H1 (cell line): ENCODE data around the gene LARP4B. TPM values are rescaled to one million over a fixed set of nuclear protein-coding genes. Genes with fewer than 3 reads are reported as not detected.

Experiments
- CTCF ChIA-PET: fragments of 300-600 bp; sonication (Branson Sonifier 250); formaldehyde crosslinking; loops from one replicate; lab custom pipeline; 2021; ENCODE audit not compliant: partially characterized antibody; lab: Charles Lee
- POLR2A ChIA-PET: fragments of 300-600 bp; sonication (Branson Sonifier 250); formaldehyde crosslinking; loops from one replicate; lab custom pipeline; 2021; ENCODE audit warnings: inconsistent platforms; ENCODE audit not compliant: partially characterized antibody; lab: Charles Lee
- DNase-seq, 2 experiments: peaks; one replicate each; pipeline versions ENCODE4 v3.0.0 to v3.0.0-alpha.2; 2010 to 2022; ENCODE audit warnings: low spot score in 2 of 2, low read depth in 1 of 2, mixed read lengths in 1 of 2
- FAIRE-seq: peaks from 2 replicates; lab custom pipeline; 2011; peaks lifted over from hg19 to GRCh38; lab: Jason Lieb, UNC
- H2AFZ ChIP-seq: 2 replicates; pipeline ENCODE4 v1.8.1; 2012; ENCODE audit warnings: low read length, inconsistent platforms
- H2AK5ac ChIP-seq: 2 replicates; pipeline ENCODE4 v1.6.1; 2013; ENCODE audit warnings: low read depth, low read length
- H2BK120ac ChIP-seq: replicated peaks from 2 replicates; pipeline ENCODE3; 2013; ENCODE audit warnings: low read depth, low read length, inconsistent platforms
- H2BK12ac ChIP-seq: 2 replicates; pipeline ENCODE4 v1.6.1; 2013; ENCODE audit warnings: low read depth, low read length
- H2BK15ac ChIP-seq: 2 replicates; pipeline ENCODE4 v1.6.1; 2013; ENCODE audit warnings: low read length
- H2BK20ac ChIP-seq: 2 replicates; pipeline ENCODE4 v1.6.1; 2013; ENCODE audit warnings: low read length
- H2BK5ac ChIP-seq: 2 replicates; pipeline ENCODE4 v1.6.1; 2013; ENCODE audit warnings: low read depth, low read length
- H3K14ac ChIP-seq: 2 replicates; pipeline ENCODE4 v1.6.1; 2013; ENCODE audit warnings: inconsistent platforms; ENCODE audit not compliant: insufficient read length
- H3K18ac ChIP-seq: 2 replicates; pipeline ENCODE4 v1.6.1; 2013; ENCODE audit warnings: low read length; ENCODE audit errors: extremely low read depth
- H3K23ac ChIP-seq: 2 replicates; pipeline ENCODE4 v1.6.1; 2013; ENCODE audit warnings: inconsistent platforms; ENCODE audit not compliant: insufficient read length
- H3K23me2 ChIP-seq: 2 replicates; pipeline ENCODE4 v1.6.1; 2013; ENCODE audit warnings: low read depth, low read length
- H3K27ac ChIP-seq: 2 replicates; pipeline ENCODE4 v1.6.1; 2011; ENCODE audit warnings: low read depth, low read length, inconsistent platforms
- H3K27me3 ChIP-seq, 4 experiments: replicated peaks in 1 of 4; 1 replicate in 1 of 4; 2 replicates in 3 of 4; pipeline versions ENCODE4 v1.6.1 to v1.8.1; 2011 to 2013; ENCODE audit warnings: low read length in 3 of 4, mild to moderate bottlenecking in 3 of 4, inconsistent platforms in 2 of 4, mixed read lengths in 2 of 4, moderate library complexity in 1 of 4; ENCODE audit not compliant: control insufficient read depth in 3 of 4, insufficient read depth in 3 of 4; ENCODE audit errors: extremely low read depth in 1 of 4
- H3K36me3 ChIP-seq, 4 experiments: 2 replicates each; pipeline versions ENCODE4 v1.6.1 to v1.8.1; 2011 to 2013; ENCODE audit warnings: mild to moderate bottlenecking in 4 of 4, low read length in 3 of 4, moderate library complexity in 2 of 4, control low read depth in 1 of 4, inconsistent platforms in 1 of 4; ENCODE audit not compliant: insufficient read depth in 4 of 4, control insufficient read depth in 2 of 4
- H3K4ac ChIP-seq: replicated peaks from 2 replicates; pipeline ENCODE3; 2013; ENCODE audit warnings: low read length, low read depth, mixed read lengths, inconsistent platforms; ENCODE audit not compliant: insufficient read length
- H3K4me1 ChIP-seq, 4 experiments: replicated peaks in 1 of 4; 1 replicate in 1 of 4; 2 replicates in 3 of 4; pipeline versions ENCODE4 v1.6.1 to v1.8.1; 2011 to 2013; ENCODE audit warnings: low read length in 3 of 4, inconsistent platforms in 2 of 4, mixed read lengths in 1 of 4; ENCODE audit not compliant: insufficient read depth in 4 of 4, control insufficient read depth in 3 of 4
- H3K4me2 ChIP-seq, 2 experiments: 2 replicates each; pipeline versions ENCODE4 v1.6.1 to v1.8.1; 2011 to 2013; ENCODE audit warnings: low read depth in 2 of 2, low read length in 2 of 2, control low read depth in 1 of 2, inconsistent platforms in 1 of 2, mild to moderate bottlenecking in 1 of 2; ENCODE audit not compliant: insufficient read depth in 1 of 2
- H3K4me3 ChIP-seq, 4 experiments: fragments of 200-600, 300-600 bp in 1 of 4; sonication (generic), shearing (Covaris generic), sonication (Bioruptor Twin) in 1 of 4; 2 replicates each; pipeline versions ENCODE4 v1.5.1 to v1.8.1; 2011 to 2016; ENCODE audit warnings: low read length in 4 of 4, low read depth in 3 of 4, control low read depth in 2 of 4, inconsistent platforms in 2 of 4, mild to moderate bottlenecking in 2 of 4, mixed read lengths in 1 of 4, moderate library complexity in 1 of 4; ENCODE audit not compliant: insufficient read depth in 2 of 4; ENCODE audit errors: extremely low read depth in 1 of 4
- H3K56ac ChIP-seq: replicated peaks from 2 replicates; pipeline ENCODE3; 2013; ENCODE audit warnings: low read depth, mild to moderate bottlenecking, mixed read lengths, low read length, inconsistent platforms; ENCODE audit not compliant: insufficient read length
- H3K79me1 ChIP-seq: 2 replicates; pipeline ENCODE4 v1.6.1; 2013; ENCODE audit warnings: low read depth, low read length, control low read depth
- H3K79me2 ChIP-seq, 2 experiments: 2 replicates each; pipeline versions ENCODE4 v1.6.1 to v1.8.1; 2012 to 2013; ENCODE audit warnings: low read length in 2 of 2, mild to moderate bottlenecking in 2 of 2, inconsistent platforms in 1 of 2; ENCODE audit not compliant: insufficient read depth in 2 of 2, control insufficient read depth in 1 of 2
- H3K9ac ChIP-seq, 4 experiments: replicated peaks in 1 of 4; 1 replicate in 1 of 4; 2 replicates in 3 of 4; pipeline versions ENCODE4 v1.6.1 to v1.8.1; 2011 to 2013; ENCODE audit warnings: low read depth in 3 of 4, low read length in 3 of 4, control low read depth in 2 of 4, mild to moderate bottlenecking in 2 of 4, moderate library complexity in 2 of 4, inconsistent platforms in 1 of 4; ENCODE audit errors: extremely low read depth in 1 of 4
- H3K9me3 ChIP-seq, 2 experiments: 2 replicates each; pipeline versions ENCODE4 v1.6.1 to v1.8.1; 2012 to 2013; ENCODE audit warnings: mild to moderate bottlenecking in 2 of 2, moderate library complexity in 2 of 2, control low read depth in 1 of 2, inconsistent platforms in 1 of 2, low read depth in 1 of 2, low read length in 1 of 2, mixed read lengths in 1 of 2; ENCODE audit not compliant: insufficient read depth in 2 of 2
- H4K20me1 ChIP-seq, 2 experiments: replicated peaks in 1 of 2; 2 replicates each; pipeline versions ENCODE3 to v1.8.1; 2011 to 2013; ENCODE audit warnings: inconsistent platforms in 2 of 2, low read length in 2 of 2, mild to moderate bottlenecking in 1 of 2; ENCODE audit not compliant: insufficient read depth in 2 of 2, control insufficient read depth in 1 of 2
- H4K5ac ChIP-seq: 2 replicates; pipeline ENCODE4 v1.6.1; 2013; ENCODE audit warnings: low read length, low read depth, mixed read lengths, inconsistent platforms; ENCODE audit not compliant: insufficient read length
- H4K8ac ChIP-seq: 2 replicates; pipeline ENCODE4 v1.8.0; 2013; ENCODE audit warnings: mild to moderate bottlenecking, moderate library complexity, low read length, inconsistent platforms; ENCODE audit not compliant: insufficient read depth; ENCODE audit errors: extremely low read depth
- H4K91ac ChIP-seq: replicated peaks from 2 replicates; pipeline ENCODE3; 2013; ENCODE audit warnings: low read length, mixed read lengths, inconsistent platforms; ENCODE audit not compliant: insufficient read length
- CEBPB ChIP-seq: IDR thresholded peaks from 2 replicates; pipeline ENCODE4 v1.6.1; 2012; ENCODE audit warnings: low read depth, low read length
- RNF2 ChIP-seq: fragments of 200-900, 300-1000 bp; sonication (generic); IDR thresholded peaks from 2 replicates; pipeline ENCODE4 v1.7.1; 2016; ENCODE audit warnings: borderline replicate concordance, low read depth, mild to moderate bottlenecking, antibody characterized with exemption, low read length; ENCODE audit not compliant: poor library complexity, severe bottlenecking; ENCODE audit errors: missing control alignments
- WGBS, 2 experiments: shearing (Covaris generic) in 1 of 2; methylation state at CpG; one replicate each; pipeline versions ENCODE4 v1.1.6 to v1.1.7; 2013 to 2015; ENCODE audit warnings: low lambda C conversion rate in 2 of 2, mixed read lengths in 2 of 2, inconsistent platforms in 1 of 2, low coverage in 1 of 2, missing lambda C conversion rate in 1 of 2; ENCODE audit not compliant: insufficient replicate concordance in 2 of 2, insufficient coverage in 1 of 2, insufficient read length in 1 of 2; ENCODE audit errors: extremely low coverage in 1 of 2, missing lambda C conversion rate in 1 of 2; 5-methylcytosine and 5-hydroxymethylcytosine counted together
- polyA plus RNA-seq, 7 experiments: library from polyadenylated mRNA; depleted of rRNA in 3 of 7; stranded (reverse) in 5 of 7; unstranded in 2 of 7; fragments of >200 nt in 5 of 7; fragments of 200-250 nt in 2 of 7; gene quantifications; 1 replicate in 5 of 7; 2 replicates in 1 of 7; 4 replicates in 1 of 7; pipeline versions ENCODE4 v1.2.1 to v1.2.3, GENCODE V29; 2011 to 2013; ENCODE audit warnings: missing spikeins in 2 of 7, mixed read lengths in 2 of 7
- total RNA-seq: library from RNA; stranded (reverse); fragmentation: NEBNext Ultra II Directional; extraction: Animal tissue kit (Norgen Biotek cat#: 25700); gene quantifications from 2 replicates; pipeline ENCODE4 v1.2.1, GENCODE V29; 2021

The LARP4B gene
- total and polyA plus RNA-seq, 2 of the 8 experiments (the other 6 are each of a cell fraction or from before 2014, with no cell fraction given) = 20.1 to 78.6 TPM

DNA sequence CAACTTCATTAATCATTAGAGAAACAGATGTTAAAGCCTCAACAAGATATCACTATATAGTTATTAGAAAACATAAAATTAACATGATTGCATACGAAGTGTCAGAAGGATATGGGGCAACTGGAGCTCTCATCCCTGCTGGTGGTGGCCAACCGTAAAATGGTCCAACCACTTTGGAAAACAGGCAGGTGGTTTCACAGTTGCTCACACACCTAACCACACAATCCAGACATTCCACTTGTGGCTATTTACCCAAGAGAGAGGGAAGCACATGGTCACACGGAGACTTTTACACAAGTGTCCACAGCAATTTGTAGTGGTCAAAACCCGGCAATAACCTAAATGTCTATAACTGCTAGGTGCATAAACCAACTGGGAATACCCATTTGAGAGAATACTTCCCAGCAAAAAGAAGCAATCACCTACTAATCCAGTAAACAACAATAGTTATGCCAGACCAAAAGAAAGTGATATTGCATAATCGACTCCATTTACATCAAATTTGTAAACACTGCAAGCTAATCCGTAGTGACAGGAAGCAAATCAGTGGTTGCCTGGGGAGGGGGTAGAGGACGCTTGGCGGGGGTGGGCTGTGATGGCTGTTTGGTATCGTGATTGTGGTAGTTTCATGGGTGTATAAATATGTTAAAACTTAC, 91.8 kb downstream of the LARP4B start:
- Histone ChIP-seq H4K8ac (no peak overlapping the region), H3K23ac (no peak overlapping the region), H3K56ac (no peak overlapping the region), H3K4me3 (no peak overlapping the region), H2BK120ac (no peak overlapping the region), H3K4me1 (no peaks in the 10 kb centered on the region), H3K79me1 (peaks cover 3% of the 10 kb centered on the region; the same call in 1 of the 2 replicates), H3K4ac (no peak overlapping the region), H4K20me1 (peaks cover 0 to 5% of the 10 kb centered on the region in 2 experiments), H3K79me2 (peaks cover 0 to 11% of the 10 kb centered on the region in 2 experiments; a peak in 2 of 4 replicates), H4K91ac (no peak overlapping the region), H2BK15ac (no peak overlapping the region), H3K27me3 (no peaks in the 10 kb centered on the region), H3K14ac (no peak overlapping the region), H3K9ac (no peak overlapping the region), H3K9me3 (no peaks in the 10 kb centered on the region), H2BK20ac (no peak overlapping the region), H2AK5ac (no peak overlapping the region), H3K18ac (no peak overlapping the region), H2AFZ (no peak overlapping the region), H3K4me2 (no peak overlapping the region), H3K23me2 (no peaks in the 10 kb centered on the region), H2BK12ac (no peak overlapping the region), H3K36me3 (peaks cover 5 to 56% (median 39%) of the 10 kb centered on the region in 4 experiments; a peak in 7 of 8 replicates), H2BK5ac (no peak overlapping the region), H4K5ac (no peak overlapping the region), H3K27ac (no peak overlapping the region)
- DNase-seq = no peak
- ChIA-PET POLR2A (interaction anchor here (0.7 kb wide), 1 partner anchor 18 kb away, joined by 3 read pairs; no protein-coding TSS in a partner anchor), CTCF (interaction anchor here (0.7 kb wide), 1 partner anchor 8 kb away, joined by 3 read pairs; no protein-coding TSS in a partner anchor)
- FAIRE-seq = no peak
- 91% methylated on average over 9 of the region's 9 CpGs; no CpG with 5 or more reads in 1 of the 2 experiments for WGBS, 2 experiments
- TF ChIP-seq CEBPB (0 out of 2 replicates have a peak, but pooled peaks have one; percentile 4), RNF2 (no peak)
